WTC11 (cell line): Measurements from ENCODE around the gene DUSP5. TPM values are rescaled to one million over a fixed set of nuclear protein-coding genes. Genes with fewer than 3 reads are reported as not detected.
"Not testable (repeated sequence)": the region's sequence is repeated elsewhere in the genome, so short reads cannot be mapped to it uniquely, and the experiment has no call there.

Experiments
- ATAC-seq: fragments of 200-7000 bp; cut with Tn5 transposase; 2 replicates; pipeline ENCODE4 v1.10.0; 2021; ENCODE audit warnings: mild to moderate bottlenecking, moderate library complexity
- CTCF ChIA-PET: fragments of 300-600 bp; sonication (Branson Sonifier 250); formaldehyde crosslinking; loops from one replicate; lab custom pipeline; 2021; ENCODE audit warnings: antibody characterized with exemption; lab: Charles Lee
- POLR2A ChIA-PET: fragments of 350-600 bp; sonication (Branson Sonifier 250); formaldehyde crosslinking; loops from one replicate; lab custom pipeline; 2021; ENCODE audit warnings: antibody characterized with exemption; lab: Charles Lee
- DNase-seq: peaks from one replicate; pipeline ENCODE4 v3.0.0; 2021; ENCODE audit warnings: low spot score
- H3K27ac Mint-ChIP-seq: 2 replicates; pipeline ENCODE4 v1.8.0; 2021; ENCODE audit warnings: mixed read lengths
- H3K27me3 Mint-ChIP-seq: 2 replicates; pipeline ENCODE4 v1.8.0; 2021; ENCODE audit warnings: low read depth, mild to moderate bottlenecking, moderate library complexity, mixed read lengths
- H3K36me3 Mint-ChIP-seq: 2 replicates; pipeline ENCODE4 v1.8.0; 2021; ENCODE audit warnings: mixed read lengths
- H3K4me1 Mint-ChIP-seq: 2 replicates; pipeline ENCODE4 v1.8.0; 2022; ENCODE audit warnings: mixed read lengths
- H3K4me3 Mint-ChIP-seq: 2 replicates; pipeline ENCODE4 v1.8.0; 2021; ENCODE audit warnings: mild to moderate bottlenecking, moderate library complexity, mixed read lengths
- H3K9me3 Mint-ChIP-seq: 2 replicates; pipeline ENCODE4 v1.8.0; 2021; ENCODE audit warnings: mixed read lengths
- AR ChIP-seq: fragments of 250-450 bp; sonication (Bioruptor Pico); IDR thresholded peaks from 2 replicates; pipeline ENCODE4 v1.9.0; 2021; ENCODE audit warnings: mild to moderate bottlenecking
- CREM ChIP-seq: sonication (generic); formaldehyde crosslinking; IDR thresholded peaks from 2 replicates; pipeline ENCODE4 v1.8.1; 2022; ENCODE audit warnings: mild to moderate bottlenecking, missing genetic modification reagents, moderate library complexity
- FOXK1 ChIP-seq: sonication (generic); formaldehyde crosslinking; IDR thresholded peaks from 2 replicates; pipeline ENCODE4 v1.8.0; 2022; ENCODE audit warnings: mild to moderate bottlenecking, moderate library complexity, missing genetic modification reagents
- HMGA2 ChIP-seq: fragments of 250-450 bp; sonication (Bioruptor Pico); IDR thresholded peaks from 2 replicates; pipeline ENCODE4 v1.4.0; 2021; ENCODE audit warnings: mild to moderate bottlenecking, moderate library complexity
- IRF2 ChIP-seq: sonication (generic); formaldehyde crosslinking; IDR thresholded peaks from 2 replicates; pipeline ENCODE4 v1.8.0; 2022; ENCODE audit warnings: low read depth, missing genetic modification reagents, borderline replicate concordance
- MXD4 ChIP-seq: fragments of 250-450 bp; sonication (Bioruptor Pico); IDR thresholded peaks from 2 replicates; pipeline ENCODE4 v1.8.0; 2021; ENCODE audit warnings: mild to moderate bottlenecking, moderate library complexity, borderline replicate concordance
- MYBL2 ChIP-seq: sonication (generic); formaldehyde crosslinking; IDR thresholded peaks from 2 replicates; pipeline ENCODE4 v1.8.1; 2023; ENCODE audit warnings: mild to moderate bottlenecking, moderate library complexity, missing genetic modification reagents
- NR3C1 ChIP-seq: sonication (generic); formaldehyde crosslinking; conservative IDR thresholded peaks from 2 replicates; pipeline ENCODE4 v1.8.1; 2023; ENCODE audit warnings: low read depth, mild to moderate bottlenecking, missing genetic modification reagents
- OVOL2 ChIP-seq: fragments of 250-450 bp; sonication (Bioruptor Pico); IDR thresholded peaks from 2 replicates; pipeline ENCODE4 v1.9.0; 2021; ENCODE audit warnings: mild to moderate bottlenecking, borderline replicate concordance
- RORB ChIP-seq: fragments of 250-450 bp; sonication (Bioruptor Pico); IDR thresholded peaks from 2 replicates; pipeline ENCODE4 v1.9.0; 2021; ENCODE audit warnings: mild to moderate bottlenecking
- TEAD1 ChIP-seq: sonication (generic); formaldehyde crosslinking; IDR thresholded peaks from 2 replicates; pipeline ENCODE4 v1.8.0; 2022; ENCODE audit warnings: mild to moderate bottlenecking, missing genetic modification reagents
- USF2 ChIP-seq: sonication (generic); formaldehyde crosslinking; IDR thresholded peaks from 2 replicates; pipeline ENCODE4 v1.8.1; 2023; ENCODE audit warnings: mild to moderate bottlenecking, missing genetic modification reagents, moderate library complexity
- ZNF121 ChIP-seq: sonication (generic); formaldehyde crosslinking; IDR thresholded peaks from 2 replicates; pipeline ENCODE4 v1.8.0; 2023; ENCODE audit warnings: missing genetic modification reagents
- ZNF396 ChIP-seq: fragments of 250-450 bp; sonication (Bioruptor Pico); IDR thresholded peaks from 2 replicates; pipeline ENCODE4 v1.8.0; 2021; ENCODE audit warnings: mild to moderate bottlenecking, moderate library complexity, borderline replicate concordance
- total RNA-seq: library from RNA; stranded (reverse); gene quantifications from 3 replicates; pipeline ENCODE4 v1.2.3, GENCODE V29; 2021
- TF ChIP-seq, protein P1 (sequence below): sonication (generic); formaldehyde crosslinking; IDR thresholded peaks from 2 replicates; pipeline ENCODE4 v1.8.1; 2023; ENCODE audit warnings: mild to moderate bottlenecking, missing genetic modification reagents
- TF ChIP-seq, protein P2 (sequence below): sonication (generic); formaldehyde crosslinking; IDR thresholded peaks from 2 replicates; pipeline ENCODE4 v1.8.1; 2022; ENCODE audit warnings: mild to moderate bottlenecking, moderate library complexity, missing genetic modification reagents
- TF ChIP-seq, protein P3 (sequence below): sonication (generic); formaldehyde crosslinking; IDR thresholded peaks from 2 replicates; pipeline ENCODE4 v1.8.1; 2023; ENCODE audit warnings: mild to moderate bottlenecking, missing genetic modification reagents

DUSP5 gene
- total RNA-seq, 1 experiment from 2014 or later, result 55.1 TPM

DNA sequence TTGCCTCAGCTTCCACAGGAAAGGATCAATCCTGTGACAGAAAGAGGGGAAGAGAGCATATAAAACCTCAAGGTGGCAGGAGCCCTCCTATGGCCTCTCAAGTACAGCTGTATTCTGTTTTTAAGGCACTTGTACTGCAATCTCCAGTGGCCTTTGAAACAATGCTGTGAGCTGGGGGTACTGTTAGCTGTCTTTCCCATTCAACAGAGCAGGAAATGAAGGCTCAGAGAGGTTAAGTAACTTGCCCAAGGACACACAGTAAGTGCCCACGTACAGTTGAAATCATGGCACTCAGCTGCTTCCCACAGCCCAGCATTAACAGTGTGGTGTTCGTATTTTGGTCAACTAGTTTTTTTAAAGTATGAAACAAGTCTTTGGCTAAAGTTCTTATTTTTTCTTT, 34.0 kb downstream of the DUSP5 start:
- no peak overlapping the region for H3K4me3 Mint-ChIP-seq
- H3K27ac Mint-ChIP-seq, result no peak overlapping the region
- no peak for TF ChIP-seq HMGA2 (CRISPR knock-in tag)
- TF ChIP-seq, protein P1, sequence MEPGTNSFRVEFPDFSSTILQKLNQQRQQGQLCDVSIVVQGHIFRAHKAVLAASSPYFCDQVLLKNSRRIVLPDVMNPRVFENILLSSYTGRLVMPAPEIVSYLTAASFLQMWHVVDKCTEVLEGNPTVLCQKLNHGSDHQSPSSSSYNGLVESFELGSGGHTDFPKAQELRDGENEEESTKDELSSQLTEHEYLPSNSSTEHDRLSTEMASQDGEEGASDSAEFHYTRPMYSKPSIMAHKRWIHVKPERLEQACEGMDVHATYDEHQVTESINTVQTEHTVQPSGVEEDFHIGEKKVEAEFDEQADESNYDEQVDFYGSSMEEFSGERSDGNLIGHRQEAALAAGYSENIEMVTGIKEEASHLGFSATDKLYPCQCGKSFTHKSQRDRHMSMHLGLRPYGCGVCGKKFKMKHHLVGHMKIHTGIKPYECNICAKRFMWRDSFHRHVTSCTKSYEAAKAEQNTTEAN (CRISPR knock-in tag), result no peak
- no peak for TF ChIP-seq CREM
- no peak for TF ChIP-seq MXD4
- no peak for TF ChIP-seq ZNF396 (CRISPR knock-in tag)
- TF ChIP-seq ZNF121 (CRISPR knock-in tag), result no peak
- TF ChIP-seq, protein P2, sequence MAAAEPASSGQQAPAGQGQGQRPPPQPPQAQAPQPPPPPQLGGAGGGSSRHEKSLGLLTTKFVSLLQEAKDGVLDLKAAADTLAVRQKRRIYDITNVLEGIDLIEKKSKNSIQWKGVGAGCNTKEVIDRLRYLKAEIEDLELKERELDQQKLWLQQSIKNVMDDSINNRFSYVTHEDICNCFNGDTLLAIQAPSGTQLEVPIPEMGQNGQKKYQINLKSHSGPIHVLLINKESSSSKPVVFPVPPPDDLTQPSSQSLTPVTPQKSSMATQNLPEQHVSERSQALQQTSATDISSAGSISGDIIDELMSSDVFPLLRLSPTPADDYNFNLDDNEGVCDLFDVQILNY (CRISPR knock-in tag), result no peak
- no peak for TF ChIP-seq USF2
- TF ChIP-seq, protein P3, sequence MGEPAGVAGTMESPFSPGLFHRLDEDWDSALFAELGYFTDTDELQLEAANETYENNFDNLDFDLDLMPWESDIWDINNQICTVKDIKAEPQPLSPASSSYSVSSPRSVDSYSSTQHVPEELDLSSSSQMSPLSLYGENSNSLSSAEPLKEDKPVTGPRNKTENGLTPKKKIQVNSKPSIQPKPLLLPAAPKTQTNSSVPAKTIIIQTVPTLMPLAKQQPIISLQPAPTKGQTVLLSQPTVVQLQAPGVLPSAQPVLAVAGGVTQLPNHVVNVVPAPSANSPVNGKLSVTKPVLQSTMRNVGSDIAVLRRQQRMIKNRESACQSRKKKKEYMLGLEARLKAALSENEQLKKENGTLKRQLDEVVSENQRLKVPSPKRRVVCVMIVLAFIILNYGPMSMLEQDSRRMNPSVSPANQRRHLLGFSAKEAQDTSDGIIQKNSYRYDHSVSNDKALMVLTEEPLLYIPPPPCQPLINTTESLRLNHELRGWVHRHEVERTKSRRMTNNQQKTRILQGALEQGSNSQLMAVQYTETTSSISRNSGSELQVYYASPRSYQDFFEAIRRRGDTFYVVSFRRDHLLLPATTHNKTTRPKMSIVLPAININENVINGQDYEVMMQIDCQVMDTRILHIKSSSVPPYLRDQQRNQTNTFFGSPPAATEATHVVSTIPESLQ (CRISPR knock-in tag), result no peak
- TF ChIP-seq FOXK1 (CRISPR knock-in tag), result no peak
- TF ChIP-seq RORB (CRISPR knock-in tag), result no peak
- no peak for TF ChIP-seq IRF2 (CRISPR knock-in tag)
- no peak for TF ChIP-seq MYBL2 (CRISPR knock-in tag)
- no peak for TF ChIP-seq OVOL2 (CRISPR knock-in tag)
- no peak for TF ChIP-seq AR
- TF ChIP-seq TEAD1 (CRISPR knock-in tag), result no peak
- TF ChIP-seq NR3C1 (CRISPR knock-in tag), result no peak
- ChIA-PET POLR2A (interaction anchor here (0.5 to 1.3 kb wide), 3 partner anchors 15 to 31 kb away, joined by 3 to 4 read pairs (median 3); no protein-coding TSS in a partner anchor), CTCF (interaction anchor here (1.6 kb wide), 1 partner anchor 15 kb away, joined by 5 read pairs; no protein-coding TSS in a partner anchor)
- no peaks in the 10 kb centered on the region for H3K9me3 Mint-ChIP-seq
- peaks cover 51% of the 10 kb centered on the region for H3K4me1 Mint-ChIP-seq
- ATAC-seq, result no peak
- DNase-seq, result no peak
- no peaks in the 10 kb centered on the region for H3K36me3 Mint-ChIP-seq
- no peaks in the 10 kb centered on the region for H3K27me3 Mint-ChIP-seq

- H3K4me3 Mint-ChIP-seq, H3K9me3 Mint-ChIP-seq, H3K27me3 Mint-ChIP-seq, H3K36me3 Mint-ChIP-seq, DNase-seq, H3K27ac Mint-ChIP-seq, POLR2A ChIA-PET, ATAC-seq: not testable (repeated sequence)
- CTCF ChIA-PET, result interaction anchor here (1.4 kb wide), 1 partner anchor 178 kb away, joined by 5 read pairs; no protein-coding TSS in a partner anchor
- H3K4me1 Mint-ChIP-seq, result peaks cover 49% of the 10 kb centered on the region
Observed at GRCh38 chr10:110532628-110533027, 34.9 kb downstream of the DUSP5 start.
